Measurements from ENCODE around the gene TFR2. TPM values are rescaled to one million over a fixed set of nuclear protein-coding genes. Genes with fewer than 3 reads are reported as not detected.

The TFR2 gene
- total and polyA plus RNA-seq, 2 experiments from 2014 or later = 3.7 to 4.2 TPM

DNA sequence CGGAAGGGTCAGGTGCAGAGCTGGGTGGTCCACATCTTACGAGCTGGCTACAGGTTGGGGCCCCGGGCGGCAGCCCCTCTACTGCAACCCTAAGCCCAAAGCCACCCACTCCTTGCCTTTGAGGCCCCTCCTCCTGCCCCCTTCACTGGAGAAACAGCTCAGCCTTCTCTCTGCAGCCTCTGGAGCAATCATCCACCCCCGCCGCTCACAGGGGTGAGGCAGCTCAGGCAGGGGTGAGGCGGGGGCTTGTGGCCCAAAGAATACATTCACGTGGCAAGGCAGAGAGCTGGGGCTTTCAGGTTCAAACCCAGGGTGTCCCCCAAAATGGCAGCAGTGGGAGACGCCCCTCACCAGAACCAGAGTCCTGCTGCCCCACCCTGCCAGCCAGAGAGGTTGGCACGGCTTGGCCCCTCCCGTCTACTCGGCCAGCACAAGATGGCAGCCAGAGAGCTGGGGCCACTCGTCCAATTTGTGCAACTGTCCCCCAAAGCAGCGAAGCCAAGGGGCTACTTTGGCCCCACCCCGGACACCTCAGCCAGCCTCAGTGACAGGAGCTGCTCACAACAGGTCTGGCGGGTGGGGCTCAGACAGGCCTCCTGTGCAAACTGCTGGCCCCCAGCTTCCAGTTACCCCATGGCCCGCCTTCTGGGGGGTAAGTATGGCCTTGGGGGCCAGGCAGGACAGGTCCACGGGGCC lies 39.4 kb upstream of the TFR2 start:
- Histone ChIP-seq H3K36me3 (ENCODE audit: insufficient read depth) (no peaks in the 10 kb centered on the region; the same call in 1 of the 2 replicates), H3K4me3 (no peak overlapping the region)
- ATAC-seq = no peak

DNA sequence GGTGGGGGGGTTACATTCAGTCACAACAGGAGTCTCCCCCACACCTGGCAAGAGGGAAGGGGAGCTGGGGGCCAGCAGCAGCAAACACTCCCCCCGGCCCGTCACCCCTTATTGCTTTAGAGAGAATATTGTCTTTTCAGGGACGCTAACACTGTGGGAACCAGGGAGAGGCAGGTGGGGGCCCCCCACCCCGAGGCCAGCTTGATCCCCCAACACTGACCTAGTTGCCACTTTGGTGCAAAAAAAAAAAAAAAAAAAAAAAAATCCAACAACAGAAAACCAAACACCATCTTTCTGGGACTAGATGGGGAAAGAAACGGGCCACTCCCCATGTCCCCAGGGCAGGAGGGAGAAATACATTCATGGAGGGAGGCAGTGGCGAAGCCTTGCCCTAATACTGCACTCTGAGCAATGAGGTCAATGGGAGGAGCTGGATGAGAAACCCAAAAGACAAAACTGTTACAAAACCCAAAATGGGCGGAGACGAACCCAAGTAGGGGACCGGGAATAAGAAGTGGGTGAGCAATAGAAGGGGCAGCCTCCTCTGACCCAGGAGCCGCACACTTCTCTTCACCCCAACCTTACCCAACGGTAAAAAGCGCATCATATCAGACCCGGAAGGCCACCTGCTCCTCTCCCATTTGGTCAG lies 38.7 kb upstream of the TFR2 start:
- Mint-ChIP-seq H3K27ac (no peak overlapping the region; the same call in 1 of the 2 replicates), H3K4me1 (peaks cover 11% of the 10 kb centered on the region), H3K9me3 (no peaks in the 10 kb centered on the region), H3K36me3 (ENCODE audit: low read depth) (peaks cover 54% of the 10 kb centered on the region), H3K4me3 (no peak overlapping the region; the same call in 2 of the 3 replicates), H3K27me3 (ENCODE audit: insufficient read depth, low read depth, poor library complexity) (peaks cover 17% of the 10 kb centered on the region)
- Histone ChIP-seq H3K36me3 (ENCODE audit: insufficient read depth) (no peaks in the 10 kb centered on the region; the same call in 1 of the 2 replicates), H3K4me1 (ENCODE audit: insufficient read depth) (peaks cover 11% of the 10 kb centered on the region), H2AFZ (no peak overlapping the region), H3K4me2 (no peak overlapping the region), H3F3A (replicated peaks; ENCODE audit: low read depth) (peaks cover 43% of the 10 kb centered on the region), H3K27me3 (ENCODE audit: insufficient read depth) (no peaks in the 10 kb centered on the region), H3K9me2 (ENCODE audit: insufficient read depth) (no peaks in the 10 kb centered on the region), H3K4me3 (no peak overlapping the region), H3K27ac (ENCODE audit: low read depth) (peak overlapping the region; percentile 81; the same call in 1 of the 2 replicates), H3K79me2 (replicated peaks; ENCODE audit: insufficient read depth) (no peaks in the 10 kb centered on the region), H4K20me1 (replicated peaks; ENCODE audit: insufficient read depth) (no peaks in the 10 kb centered on the region; the same call in 1 of the 2 replicates)
- ATAC-seq (no peak), DNase-seq (ENCODE audit: low spot score) (peak; percentile 52)
- no peak for TF ChIP-seq EZH2phosphoT487 (IDR thresholded peaks at IDR 0.05; ENCODE audit: unreplicated experiment)
- TF ChIP-seq, protein P1, sequence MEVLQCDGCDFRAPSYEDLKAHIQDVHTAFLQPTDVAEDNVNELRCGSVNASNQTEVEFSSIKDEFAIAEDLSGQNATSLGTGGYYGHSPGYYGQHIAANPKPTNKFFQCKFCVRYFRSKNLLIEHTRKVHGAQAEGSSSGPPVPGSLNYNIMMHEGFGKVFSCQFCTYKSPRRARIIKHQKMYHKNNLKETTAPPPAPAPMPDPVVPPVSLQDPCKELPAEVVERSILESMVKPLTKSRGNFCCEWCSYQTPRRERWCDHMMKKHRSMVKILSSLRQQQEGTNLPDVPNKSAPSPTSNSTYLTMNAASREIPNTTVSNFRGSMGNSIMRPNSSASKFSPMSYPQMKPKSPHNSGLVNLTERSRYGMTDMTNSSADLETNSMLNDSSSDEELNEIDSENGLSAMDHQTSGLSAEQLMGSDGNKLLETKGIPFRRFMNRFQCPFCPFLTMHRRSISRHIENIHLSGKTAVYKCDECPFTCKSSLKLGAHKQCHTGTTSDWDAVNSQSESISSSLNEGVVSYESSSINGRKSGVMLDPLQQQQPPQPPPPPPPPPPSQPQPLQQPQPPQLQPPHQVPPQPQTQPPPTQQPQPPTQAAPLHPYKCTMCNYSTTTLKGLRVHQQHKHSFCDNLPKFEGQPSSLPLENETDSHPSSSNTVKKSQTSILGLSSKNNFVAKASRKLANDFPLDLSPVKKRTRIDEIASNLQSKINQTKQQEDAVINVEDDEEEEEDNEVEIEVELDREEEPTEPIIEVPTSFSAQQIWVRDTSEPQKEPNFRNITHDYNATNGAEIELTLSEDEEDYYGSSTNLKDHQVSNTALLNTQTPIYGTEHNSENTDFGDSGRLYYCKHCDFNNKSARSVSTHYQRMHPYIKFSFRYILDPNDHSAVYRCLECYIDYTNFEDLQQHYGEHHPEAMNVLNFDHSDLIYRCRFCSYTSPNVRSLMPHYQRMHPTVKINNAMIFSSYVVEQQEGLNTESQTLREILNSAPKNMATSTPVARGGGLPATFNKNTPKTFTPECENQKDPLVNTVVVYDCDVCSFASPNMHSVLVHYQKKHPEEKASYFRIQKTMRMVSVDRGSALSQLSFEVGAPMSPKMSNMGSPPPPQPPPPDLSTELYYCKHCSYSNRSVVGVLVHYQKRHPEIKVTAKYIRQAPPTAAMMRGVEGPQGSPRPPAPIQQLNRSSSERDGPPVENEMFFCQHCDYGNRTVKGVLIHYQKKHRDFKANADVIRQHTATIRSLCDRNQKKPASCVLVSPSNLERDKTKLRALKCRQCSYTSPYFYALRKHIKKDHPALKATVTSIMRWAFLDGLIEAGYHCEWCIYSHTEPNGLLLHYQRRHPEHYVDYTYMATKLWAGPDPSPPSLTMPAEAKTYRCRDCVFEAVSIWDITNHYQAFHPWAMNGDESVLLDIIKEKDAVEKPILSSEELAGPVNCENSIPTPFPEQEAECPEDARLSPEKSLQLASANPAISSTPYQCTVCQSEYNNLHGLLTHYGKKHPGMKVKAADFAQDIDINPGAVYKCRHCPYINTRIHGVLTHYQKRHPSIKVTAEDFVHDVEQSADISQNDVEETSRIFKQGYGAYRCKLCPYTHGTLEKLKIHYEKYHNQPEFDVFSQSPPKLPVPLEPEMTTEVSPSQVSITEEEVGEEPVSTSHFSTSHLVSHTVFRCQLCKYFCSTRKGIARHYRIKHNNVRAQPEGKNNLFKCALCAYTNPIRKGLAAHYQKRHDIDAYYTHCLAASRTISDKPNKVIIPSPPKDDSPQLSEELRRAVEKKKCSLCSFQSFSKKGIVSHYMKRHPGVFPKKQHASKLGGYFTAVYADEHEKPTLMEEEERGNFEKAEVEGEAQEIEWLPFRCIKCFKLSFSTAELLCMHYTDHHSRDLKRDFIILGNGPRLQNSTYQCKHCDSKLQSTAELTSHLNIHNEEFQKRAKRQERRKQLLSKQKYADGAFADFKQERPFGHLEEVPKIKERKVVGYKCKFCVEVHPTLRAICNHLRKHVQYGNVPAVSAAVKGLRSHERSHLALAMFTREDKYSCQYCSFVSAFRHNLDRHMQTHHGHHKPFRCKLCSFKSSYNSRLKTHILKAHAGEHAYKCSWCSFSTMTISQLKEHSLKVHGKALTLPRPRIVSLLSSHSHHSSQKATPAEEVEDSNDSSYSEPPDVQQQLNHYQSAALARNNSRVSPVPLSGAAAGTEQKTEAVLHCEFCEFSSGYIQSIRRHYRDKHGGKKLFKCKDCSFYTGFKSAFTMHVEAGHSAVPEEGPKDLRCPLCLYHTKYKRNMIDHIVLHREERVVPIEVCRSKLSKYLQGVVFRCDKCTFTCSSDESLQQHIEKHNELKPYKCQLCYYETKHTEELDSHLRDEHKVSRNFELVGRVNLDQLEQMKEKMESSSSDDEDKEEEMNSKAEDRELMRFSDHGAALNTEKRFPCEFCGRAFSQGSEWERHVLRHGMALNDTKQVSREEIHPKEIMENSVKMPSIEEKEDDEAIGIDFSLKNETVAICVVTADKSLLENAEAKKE (CRISPR knock-in tag; IDR thresholded peaks at IDR 0.05) = no peak
- TF ChIP-seq, protein P2, sequence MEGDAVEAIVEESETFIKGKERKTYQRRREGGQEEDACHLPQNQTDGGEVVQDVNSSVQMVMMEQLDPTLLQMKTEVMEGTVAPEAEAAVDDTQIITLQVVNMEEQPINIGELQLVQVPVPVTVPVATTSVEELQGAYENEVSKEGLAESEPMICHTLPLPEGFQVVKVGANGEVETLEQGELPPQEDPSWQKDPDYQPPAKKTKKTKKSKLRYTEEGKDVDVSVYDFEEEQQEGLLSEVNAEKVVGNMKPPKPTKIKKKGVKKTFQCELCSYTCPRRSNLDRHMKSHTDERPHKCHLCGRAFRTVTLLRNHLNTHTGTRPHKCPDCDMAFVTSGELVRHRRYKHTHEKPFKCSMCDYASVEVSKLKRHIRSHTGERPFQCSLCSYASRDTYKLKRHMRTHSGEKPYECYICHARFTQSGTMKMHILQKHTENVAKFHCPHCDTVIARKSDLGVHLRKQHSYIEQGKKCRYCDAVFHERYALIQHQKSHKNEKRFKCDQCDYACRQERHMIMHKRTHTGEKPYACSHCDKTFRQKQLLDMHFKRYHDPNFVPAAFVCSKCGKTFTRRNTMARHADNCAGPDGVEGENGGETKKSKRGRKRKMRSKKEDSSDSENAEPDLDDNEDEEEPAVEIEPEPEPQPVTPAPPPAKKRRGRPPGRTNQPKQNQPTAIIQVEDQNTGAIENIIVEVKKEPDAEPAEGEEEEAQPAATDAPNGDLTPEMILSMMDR (conservative IDR thresholded peaks at IDR 0.05; ENCODE audit: low read depth in 2 of 2) = no peak
- TF ChIP-seq JUNB (IDR thresholded peaks at IDR 0.05; ENCODE audit: unreplicated experiment) = no peak
- TF ChIP-seq EZH2 (IDR thresholded peaks at IDR 0.05; ENCODE audit: low read depth, unreplicated experiment) = no peak
- TF ChIP-seq NANOG (IDR thresholded peaks at IDR 0.05; ENCODE audit: borderline replicate concordance) = no peak
- TF ChIP-seq STAT1 (IDR thresholded peaks at IDR 0.05; ENCODE audit: unreplicated experiment) = no peak
- no peak for TF ChIP-seq POLR2AphosphoS5 (IDR thresholded peaks at IDR 0.05; ENCODE audit: low read depth)
- TF ChIP-seq ZNF114 (CRISPR knock-in tag; IDR thresholded peaks at IDR 0.05) = no peak

More for the DNA sequence above, 39.4 kb upstream of the TFR2 start:
- Histone ChIP-seq H3F3A (replicated peaks; ENCODE audit: low read depth) (peaks cover 46% of the 10 kb centered on the region), H3K79me2 (replicated peaks; ENCODE audit: insufficient read depth) (no peaks in the 10 kb centered on the region), H3K4me1 (ENCODE audit: insufficient read depth) (peaks cover 11% of the 10 kb centered on the region), H2AFZ (no peak overlapping the region), H3K9me2 (ENCODE audit: insufficient read depth) (no peaks in the 10 kb centered on the region), H3K4me2 (no peak overlapping the region), H3K27me3 (ENCODE audit: insufficient read depth) (no peaks in the 10 kb centered on the region), H3K27ac (ENCODE audit: low read depth) (no peak overlapping the region; the same call in 1 of the 2 replicates), H4K20me1 (replicated peaks; ENCODE audit: insufficient read depth) (no peaks in the 10 kb centered on the region; the same call in 1 of the 2 replicates)
- TF ChIP-seq CREB1 (CRISPR knock-in tag; IDR thresholded peaks at IDR 0.05; ENCODE audit: low read depth) (no peak), POLR2AphosphoS5 (IDR thresholded peaks at IDR 0.05; ENCODE audit: low read depth) (peak; percentile 21; the same call in 1 of the 2 replicates), EZH2phosphoT487 (IDR thresholded peaks at IDR 0.05; ENCODE audit: unreplicated experiment) (no peak)
- TF ChIP-seq, protein P3, sequence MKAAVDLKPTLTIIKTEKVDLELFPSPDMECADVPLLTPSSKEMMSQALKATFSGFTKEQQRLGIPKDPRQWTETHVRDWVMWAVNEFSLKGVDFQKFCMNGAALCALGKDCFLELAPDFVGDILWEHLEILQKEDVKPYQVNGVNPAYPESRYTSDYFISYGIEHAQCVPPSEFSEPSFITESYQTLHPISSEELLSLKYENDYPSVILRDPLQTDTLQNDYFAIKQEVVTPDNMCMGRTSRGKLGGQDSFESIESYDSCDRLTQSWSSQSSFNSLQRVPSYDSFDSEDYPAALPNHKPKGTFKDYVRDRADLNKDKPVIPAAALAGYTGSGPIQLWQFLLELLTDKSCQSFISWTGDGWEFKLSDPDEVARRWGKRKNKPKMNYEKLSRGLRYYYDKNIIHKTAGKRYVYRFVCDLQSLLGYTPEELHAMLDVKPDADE (IDR thresholded peaks at IDR 0.05) = no peak
- DNase-seq (ENCODE audit: low spot score) = no peak
- H3K27ac Mint-ChIP-seq = no peak overlapping the region
- peaks cover 11% of the 10 kb centered on the region for H3K4me1 Mint-ChIP-seq
- peaks cover 61% of the 10 kb centered on the region for H3K36me3 Mint-ChIP-seq (ENCODE audit: low read depth)
- H3K4me3 Mint-ChIP-seq = no peak overlapping the region
- peaks cover 19% of the 10 kb centered on the region for H3K27me3 Mint-ChIP-seq (ENCODE audit: insufficient read depth, low read depth, poor library complexity)
- H3K9me3 Mint-ChIP-seq = no peaks in the 10 kb centered on the region

All from GM23338 (cell line).